GM18499 (cell line): ENCODE results near the gene TEX10.
"Not testable (repeated sequence)": the region's sequence is repeated elsewhere in the genome, so short reads cannot be mapped to it uniquely, and the experiment has no call there.

Source experiments
- ATAC-seq: cut with Tn5 transposase; IDR thresholded peaks from one replicate; pipeline ENCODE4 v1.9.1; 2021; ENCODE audit warnings: moderate number of reproducible peaks; ENCODE audit not compliant: insufficient read depth, unreplicated experiment

Gene TEX10

DNA sequence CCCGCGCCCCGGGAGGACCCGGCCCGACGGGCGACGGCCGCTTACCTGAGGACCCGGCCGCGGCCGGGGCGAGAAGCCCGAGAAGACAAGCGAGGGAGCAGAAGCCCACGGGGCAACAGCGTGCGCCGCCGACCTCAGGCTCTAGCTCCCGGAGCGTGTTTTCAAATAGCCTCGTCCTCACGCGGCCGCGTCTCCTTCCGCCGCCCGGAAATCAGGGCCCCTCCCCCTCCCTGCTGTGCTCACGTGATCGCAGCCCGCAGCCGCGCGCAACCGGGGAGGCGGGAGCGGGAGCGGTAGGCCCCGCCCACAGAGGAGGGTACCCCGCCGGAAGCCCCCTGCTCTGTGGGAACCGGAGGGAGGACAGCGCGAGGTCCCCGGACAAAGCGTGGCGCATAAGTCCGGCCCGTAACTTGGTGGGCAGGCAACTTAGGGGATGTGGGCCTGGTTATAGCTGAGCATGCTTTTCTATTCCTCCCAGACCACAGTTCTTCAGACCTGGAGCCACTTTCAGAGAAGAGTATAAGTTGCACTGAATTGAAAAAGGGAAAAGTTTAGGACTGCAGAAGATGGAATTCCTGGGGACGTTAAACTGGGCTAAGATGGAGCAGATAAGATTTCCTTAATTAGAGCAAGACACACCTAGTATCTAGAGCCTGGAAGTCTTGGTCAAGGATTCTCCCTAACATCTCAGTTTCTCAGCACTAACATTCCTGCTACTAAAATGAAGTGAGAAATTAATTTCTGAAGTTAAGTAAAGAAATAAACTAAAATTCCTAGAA is at the start of gene TEX10:
Gene TEX10 (minus strand): TSS at position 216 of the 779 bp plus-strand sequence. CDS start 3,579 bp downstream, outside the sequence.
- peak; percentile 39 for ATAC-seq

DNA sequence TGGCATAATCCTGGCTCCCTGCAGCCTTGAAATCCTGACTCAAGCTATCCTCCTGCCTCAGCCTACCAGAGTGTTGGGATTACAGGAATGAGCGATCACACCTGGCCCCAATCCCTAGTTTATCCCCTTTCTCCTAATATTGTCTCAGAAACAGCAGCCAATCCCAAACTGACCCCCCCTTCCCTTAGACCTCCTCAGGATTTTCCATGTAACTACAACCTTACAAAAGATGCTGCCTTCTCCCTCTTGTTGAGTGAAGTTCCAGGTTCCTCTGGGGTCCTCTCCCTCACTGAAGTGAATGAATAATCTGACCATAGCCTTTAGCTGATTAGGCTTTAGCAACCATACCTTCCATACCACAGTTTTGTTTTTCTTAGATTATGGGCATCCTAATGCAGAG is 48.3 kb upstream of the TEX10 start:
- ATAC-seq = no peak

DNA sequence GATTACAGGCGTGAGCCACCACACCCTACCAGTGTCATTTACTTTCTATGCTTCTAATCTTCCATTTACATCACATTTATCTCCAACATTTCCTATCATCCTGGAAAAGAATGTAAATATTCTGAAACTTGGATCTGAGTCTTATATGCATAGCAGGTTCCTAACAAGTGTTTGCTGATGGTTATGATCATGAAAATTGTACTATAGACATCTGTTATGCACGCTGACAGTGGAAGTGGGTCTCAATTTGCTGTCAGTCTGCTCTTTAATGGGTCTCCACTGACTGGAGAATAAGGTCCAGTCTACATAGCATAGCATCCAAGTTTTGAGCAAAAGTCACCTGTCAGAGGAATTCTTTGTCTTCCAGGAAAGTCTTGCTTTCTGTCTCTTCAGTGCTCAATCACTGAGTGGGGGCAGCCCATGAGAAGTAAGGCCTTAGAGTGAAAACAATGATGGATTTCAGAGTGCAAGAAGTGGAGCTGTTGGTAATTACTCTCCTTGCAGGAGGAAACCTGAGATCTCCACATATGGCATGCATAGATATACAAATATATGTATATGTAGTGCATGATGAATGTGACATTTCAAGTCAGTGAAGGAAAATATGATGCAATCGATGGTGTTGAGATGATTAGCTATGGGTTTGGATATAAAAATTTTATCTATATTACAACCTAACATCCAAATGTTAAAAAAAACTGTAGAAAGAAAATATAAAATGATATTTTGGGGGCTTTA is 45.0 kb upstream of the TEX10 start:
- no peak for ATAC-seq

DNA sequence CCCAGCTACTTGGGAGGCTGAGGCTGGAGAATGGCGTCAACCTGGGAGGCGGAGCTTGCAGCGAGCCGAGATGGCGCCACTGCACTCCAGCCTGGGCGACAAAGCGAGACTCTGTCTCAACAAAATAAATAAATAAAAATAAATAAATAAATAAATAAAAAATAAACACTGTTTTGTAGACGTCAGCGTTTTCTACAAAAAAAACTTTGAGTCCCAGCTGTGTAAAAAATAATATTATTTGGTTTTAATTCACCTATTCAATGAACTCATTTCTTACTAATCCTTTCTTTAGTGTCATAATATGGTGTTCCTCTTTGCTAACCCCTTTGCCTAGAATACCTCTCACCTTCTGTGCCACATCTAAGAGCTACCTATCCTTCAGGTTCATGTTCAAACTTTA is 44.0 kb upstream of the TEX10 start:
- ATAC-seq = no peak

DNA sequence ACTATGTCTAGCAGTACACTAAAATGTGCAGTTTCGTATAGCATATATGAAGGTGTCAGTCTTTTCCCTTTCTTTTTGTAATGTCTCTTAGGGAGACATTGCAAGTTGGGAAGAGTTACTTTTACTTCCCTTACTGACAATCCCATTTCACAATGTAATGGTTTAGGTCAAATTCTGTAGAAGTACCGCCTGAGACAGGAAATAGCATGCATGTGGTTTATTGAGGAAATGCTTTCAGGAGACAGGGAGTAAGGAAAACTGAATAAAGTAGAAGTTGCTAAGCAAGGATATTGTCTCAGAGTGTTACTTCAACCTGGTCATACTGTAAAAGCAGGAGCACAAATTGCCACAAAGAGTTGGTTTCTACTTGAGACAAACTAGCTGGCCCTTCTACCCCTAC is 42.1 kb upstream of the TEX10 start:
- ATAC-seq = no peak

DNA sequence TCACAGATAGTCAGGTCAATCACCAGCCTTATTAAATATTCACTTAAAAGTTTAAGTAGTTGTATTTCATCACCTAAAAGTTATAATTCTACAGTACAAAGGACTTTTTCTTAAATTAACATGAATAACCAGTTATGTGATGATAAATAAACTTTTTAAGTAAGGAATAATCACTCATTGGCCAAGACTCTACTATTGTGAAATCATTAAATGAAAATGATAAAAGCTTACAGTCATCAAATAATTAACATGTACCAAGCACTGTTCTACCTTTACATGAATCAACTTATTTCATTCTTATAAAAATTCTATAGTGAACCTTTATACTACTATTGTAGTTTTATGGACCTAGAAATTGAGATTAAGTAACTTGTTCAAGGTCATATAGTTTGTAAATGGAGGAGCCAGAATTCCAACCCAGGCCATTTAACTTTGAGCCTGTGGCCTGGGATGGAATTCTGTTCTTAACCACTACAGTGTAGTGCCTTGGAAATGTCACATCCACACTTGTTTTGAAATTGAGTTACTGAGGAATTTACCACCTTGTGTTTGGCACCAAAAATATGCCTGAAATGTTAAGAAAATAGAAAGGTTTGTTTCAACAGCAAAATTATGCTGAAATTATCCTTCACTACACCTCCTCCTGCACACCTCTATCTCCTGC is 41.4 kb upstream of the TEX10 start:
- no peak for ATAC-seq

DNA sequence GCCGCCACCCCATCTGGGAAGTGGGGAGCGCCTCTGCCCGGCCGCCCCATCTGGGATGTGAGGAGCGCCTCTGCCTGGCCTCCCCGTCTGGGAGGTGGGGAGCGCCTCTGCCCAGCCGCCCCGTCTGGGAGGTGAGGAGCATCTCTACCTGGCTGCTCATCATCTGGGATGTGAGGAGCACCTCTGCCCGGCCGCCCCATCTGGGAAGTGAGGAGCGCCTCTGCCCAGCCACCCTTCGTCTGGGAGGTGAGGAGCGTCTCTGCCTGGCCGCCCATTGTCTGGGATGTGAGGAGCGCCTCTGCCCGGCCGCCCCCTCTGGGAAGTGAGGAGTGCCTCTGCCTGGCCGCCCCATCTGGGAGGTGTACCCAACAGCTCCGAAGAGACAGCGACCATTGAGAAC is 40.2 kb upstream of the TEX10 start:
- not testable (repeated sequence) for ATAC-seq

DNA sequence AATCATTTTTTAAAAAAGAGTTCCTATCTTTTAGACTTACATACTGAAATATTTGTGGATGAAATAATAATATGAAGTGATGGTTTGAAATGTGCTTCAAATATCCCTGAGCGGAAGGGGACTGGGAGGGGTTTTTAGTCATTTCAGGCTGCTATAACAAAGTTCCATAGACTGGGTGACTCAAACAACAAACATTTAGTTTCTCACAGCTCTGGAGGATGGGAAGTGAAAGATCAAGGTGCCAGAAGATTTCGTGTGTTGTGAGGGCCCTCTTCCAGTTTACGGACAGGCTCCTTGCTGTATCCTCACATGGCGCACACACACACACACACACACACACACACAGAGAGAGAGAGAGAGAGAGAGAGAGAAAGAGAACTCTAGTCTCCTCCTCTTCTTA is 27.1 kb upstream of the TEX10 start:
- ATAC-seq = no peak

DNA sequence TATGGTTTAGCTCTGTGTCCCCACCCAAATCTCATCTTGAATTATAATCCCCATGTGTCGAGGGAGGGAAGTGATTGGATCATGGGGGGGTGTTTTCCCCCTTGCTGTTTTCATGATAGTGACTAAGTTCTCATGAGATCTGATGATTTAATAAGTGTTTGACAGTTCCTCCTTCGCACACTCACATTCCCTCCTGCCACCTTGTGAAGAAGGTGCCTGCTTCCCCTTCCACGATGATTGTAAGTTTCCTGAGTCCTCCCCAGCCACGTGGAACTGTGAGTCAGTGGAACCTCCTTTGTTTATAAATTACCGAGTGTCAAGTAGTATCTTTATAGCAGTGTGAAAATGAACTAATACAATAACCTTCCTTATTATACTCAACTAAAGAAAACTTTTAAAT is 24.3 kb upstream of the TEX10 start:
- no peak for ATAC-seq

DNA sequence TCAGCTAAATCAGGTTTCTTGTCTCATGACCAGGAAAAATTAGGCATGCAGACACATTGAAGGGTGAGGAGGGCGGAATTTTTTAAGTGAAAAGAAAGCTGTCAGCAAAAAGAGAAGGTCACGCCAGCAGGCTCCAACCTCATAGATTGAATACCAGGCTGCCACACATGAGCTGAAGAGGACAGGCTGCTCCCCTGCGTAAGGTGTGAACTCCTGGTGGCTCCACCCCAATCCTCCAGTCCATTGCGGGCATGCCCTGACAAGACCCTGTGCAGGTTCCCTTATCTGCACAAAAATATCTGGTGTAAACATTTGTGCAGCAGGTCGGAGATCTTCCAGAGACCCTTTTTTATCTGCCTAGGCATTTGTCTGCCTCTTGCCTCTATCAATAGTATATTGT is 22.9 kb upstream of the TEX10 start:
- no peak for ATAC-seq

DNA sequence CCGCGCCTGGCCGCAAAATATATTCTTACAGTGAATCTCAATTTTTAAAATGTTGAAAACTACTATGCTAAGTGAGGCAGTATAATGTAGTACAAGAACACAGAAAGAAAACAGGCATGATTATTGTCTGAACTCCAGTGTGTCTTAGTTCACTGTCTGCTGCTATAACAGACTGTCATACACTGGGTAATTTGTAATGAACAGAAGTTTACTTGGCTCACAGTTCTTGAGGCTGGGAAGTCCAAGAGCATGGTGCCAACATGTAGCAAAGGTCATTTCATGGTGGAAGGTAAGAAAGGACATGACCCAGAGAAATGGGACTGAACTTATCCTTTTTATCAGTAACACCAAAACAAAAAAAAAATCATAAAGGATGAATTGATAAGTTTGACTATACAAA is 19.9 kb upstream of the TEX10 start:
- no peak for ATAC-seq

DNA sequence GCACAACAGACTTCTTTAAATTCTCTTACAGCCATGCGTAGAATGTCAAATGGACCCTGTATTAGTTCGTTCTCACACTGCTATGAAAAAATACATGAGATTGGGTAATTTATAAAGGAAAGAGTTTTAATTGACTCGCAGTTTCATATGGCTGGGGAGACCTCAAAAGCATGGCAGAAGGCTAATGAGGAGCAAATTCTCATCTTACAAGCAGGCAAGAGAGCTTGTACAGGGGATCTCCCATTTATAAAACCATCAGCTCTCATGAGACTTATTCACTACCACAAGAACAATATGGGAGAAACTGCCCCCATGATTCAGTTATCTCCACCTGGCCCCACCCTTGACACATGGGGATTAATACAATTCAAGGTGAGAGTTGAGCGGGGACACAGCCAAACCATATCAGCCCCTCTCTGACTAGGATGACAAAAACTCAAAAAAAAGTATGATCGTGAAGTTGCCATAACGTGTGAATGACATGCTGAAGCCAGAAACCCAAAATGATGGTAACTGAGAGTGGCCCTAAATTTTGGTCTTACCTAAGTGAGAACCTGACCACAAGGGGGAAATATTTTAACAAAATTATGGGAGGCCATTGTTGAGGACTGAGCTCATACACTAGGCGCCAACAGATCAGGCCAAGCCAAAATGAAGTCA is 17.5 kb upstream of the TEX10 start:
- ATAC-seq = no peak

DNA sequence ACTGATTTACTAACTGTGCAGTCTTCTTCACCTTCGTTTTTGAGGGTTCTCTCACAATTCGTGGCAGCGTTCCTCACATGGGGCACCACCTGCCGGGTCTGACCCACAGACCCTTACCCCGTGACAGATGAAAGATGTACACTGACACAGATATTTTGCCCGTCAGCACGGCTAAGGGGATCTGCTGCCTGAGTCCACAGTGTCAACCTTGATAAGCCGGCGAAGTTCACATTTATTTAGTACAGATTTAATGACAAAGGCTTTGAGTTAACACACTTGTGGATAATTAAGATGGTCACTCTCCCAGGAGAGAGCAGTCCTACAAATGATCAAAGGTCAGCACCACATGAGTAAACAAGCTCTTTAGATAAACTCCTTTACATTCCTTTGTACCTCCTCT is 15.9 kb upstream of the TEX10 start:
- ATAC-seq = no peak

DNA sequence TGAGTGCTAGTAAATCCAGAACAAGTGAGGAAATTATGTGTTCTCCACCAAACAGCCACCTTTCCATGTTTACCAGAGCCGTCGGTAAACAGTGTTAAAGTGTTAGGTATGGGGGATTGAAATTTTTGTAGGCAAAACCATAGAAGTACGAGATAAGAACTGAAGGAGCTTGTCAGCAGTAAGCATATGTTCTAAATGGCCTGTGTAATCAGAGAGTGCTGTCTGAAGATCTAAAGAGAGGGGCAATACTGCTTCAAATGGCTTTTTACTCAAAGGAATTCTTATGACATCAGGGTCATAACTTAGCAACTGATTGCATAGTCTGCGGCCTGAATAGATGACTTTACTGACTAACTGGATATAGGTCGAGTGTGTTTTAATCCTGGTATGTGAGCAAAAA is 13.4 kb upstream of the TEX10 start:
- ATAC-seq = no peak

DNA sequence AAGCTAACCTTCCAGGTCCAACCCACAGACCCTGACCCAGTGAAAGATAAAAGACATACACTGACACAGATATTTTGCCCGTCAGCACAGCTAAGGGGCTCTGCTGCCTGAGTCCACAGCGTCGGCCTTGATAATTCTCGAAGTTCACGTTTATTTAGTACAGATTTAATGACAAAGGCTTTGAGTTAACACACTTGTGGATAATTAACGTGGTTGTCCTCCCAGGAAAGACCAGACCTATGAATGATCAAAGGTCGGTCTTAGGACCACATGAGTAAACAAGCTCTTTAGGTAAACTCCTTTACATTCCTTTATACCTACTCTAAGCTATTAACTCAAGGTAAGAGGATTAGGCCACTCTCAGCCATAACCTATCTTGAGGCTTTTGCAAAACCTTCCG is 11.3 kb upstream of the TEX10 start:
- ATAC-seq = no peak

DNA sequence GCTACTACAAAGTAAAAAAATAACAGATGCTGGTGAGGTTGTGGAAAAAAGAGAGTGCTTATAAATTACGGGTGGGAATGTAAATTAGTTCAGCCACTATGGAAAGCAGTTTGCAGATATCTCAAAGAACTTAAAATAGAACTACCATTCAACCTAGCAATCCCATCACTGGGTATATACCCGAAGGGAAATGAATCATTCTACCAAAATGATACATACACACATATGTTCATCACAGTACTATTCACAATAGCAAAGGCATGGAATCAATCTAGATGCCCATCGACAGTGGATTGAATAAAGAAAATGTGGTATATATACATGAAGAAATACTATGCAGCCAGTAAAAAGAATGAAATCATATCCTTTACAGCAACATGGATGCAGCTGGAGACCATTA is 6.3 kb upstream of the TEX10 start:
- no peak for ATAC-seq

DNA sequence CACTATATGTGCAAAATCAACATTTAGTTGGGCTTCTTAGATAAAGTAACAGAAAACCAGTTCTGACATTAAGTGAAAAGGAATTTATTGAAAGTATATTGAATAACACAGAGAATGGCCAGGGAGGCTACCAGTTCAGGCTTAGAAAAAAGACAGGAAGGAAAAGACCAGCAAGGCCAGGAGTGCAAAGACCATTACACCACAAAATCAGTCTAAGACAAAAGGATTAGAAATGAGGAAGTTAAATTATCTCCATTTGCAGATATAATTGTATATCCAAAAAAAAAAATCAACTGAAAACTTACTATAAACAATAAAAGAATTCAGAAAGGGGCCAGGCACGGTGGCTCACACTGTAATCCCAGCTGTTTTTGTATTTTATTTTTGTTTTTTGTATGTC is 4.8 kb upstream of the TEX10 start:
- no peak for ATAC-seq

DNA sequence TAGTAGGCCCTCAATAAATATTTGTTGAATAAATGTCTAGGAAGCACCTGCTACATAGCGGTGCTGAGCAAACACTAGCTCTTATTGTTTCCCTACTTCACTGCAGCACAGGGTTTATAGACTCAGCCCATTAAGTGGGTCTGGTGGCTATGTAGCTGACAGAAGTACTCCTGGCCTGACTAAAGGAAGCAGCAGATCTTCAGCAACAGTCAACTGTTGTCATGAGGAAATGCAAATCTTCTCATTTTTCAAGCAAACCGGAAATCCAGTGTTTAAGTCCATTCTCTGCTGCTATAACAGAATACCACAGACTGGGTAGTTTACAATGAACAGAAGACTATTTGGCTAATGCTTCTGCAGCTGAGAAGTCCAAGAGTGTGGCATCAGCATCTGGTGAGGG is 2.8 kb upstream of the TEX10 start:
- no peak for ATAC-seq

DNA sequence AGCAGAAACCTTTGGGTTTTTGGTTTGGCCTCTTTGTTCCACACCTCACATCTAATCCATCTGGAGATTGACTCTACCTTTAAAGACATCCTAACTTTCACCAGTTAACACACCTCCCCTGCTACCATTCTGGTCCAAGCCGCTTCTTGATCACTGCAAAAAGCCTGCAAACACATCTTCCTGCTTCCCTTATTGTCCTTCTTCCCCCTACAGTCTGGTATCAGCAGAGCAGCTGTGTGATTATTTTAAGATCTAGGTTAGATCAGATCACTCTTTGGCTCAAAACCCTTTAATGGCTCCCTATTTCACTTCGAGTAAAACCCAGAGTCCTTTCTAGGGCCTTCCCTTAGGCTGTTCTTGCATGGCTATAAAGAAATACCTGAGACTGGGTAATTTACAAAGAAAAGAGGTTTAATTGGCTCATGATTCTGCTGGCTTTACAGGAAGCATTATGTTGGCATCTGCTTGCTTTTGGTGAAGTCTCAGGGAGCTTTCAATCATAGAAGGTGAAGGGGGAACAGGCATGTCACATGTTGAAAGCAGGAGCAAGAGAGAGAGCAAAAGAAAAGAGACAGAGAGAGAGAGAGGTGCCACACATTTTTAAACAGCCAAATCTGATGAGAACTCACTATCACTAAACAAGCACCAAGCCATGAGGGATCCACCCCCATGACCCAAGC is 1.5 kb upstream of the TEX10 start:
- no peak for ATAC-seq

DNA sequence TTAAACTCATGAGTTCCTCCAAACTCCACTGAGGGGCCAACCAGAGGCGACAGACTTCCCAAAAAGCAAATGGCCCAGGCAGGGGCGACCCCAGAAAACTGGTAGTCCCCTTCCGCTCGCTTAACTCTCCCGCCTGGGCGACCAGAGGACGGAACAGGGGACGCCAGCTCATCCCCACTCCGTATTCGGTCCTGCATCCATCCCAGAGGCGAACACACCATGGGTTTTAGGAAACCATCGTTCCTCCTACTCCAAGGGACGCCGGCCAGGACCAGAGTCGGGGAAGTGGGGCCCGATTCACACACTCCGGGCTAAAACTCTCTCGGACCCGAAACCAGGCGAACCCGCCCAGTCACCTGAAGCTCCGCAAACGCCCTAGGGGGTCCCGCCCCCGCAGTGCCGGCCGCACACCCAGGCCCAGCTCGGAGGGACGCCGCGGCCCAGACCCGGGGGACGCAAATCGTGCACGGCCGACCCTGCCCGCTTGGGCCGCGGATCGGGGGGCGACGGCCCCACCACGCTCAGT is 478 bp downstream of the TEX10 start:
- peak; percentile 16 for ATAC-seq
